ENCODE data around the gene ADAMTSL2. TPM values are rescaled to one million over a fixed set of nuclear protein-coding genes. Genes with fewer than 3 reads are reported as not detected.

The ADAMTSL2 gene
- total RNA-seq, 4 donors from 2014 or later: 11.1 to 38.9 (median 26.9) TPM

DNA sequence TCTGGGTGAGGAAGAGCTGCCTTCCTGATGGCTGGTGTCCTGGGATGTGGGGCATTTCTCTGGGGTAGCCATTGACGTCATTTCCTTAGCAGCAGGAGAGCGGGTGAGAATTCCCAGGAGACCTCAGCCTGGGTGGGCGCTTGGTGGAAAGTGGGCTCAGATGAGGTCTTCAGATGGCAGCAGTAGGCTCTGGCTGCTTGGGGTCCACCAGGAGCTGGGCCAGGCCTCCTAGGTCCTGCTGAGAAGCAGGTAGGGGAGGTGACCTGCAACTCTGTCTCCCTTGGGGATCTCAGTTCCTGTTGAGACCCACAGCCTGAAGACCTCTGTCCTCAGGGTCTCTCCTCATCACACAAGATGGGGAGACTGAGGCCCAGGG is 43.2 kb downstream of the ADAMTSL2 start:
- DNase-seq (ENCODE audit: low spot score in 2 of 2): no peak
- Histone ChIP-seq H3K9me3 (no peaks in the 10 kb centered on the region), H3K27ac (no peak overlapping the region), H3K4me1 (peaks cover 0 to 22% (median 4%) of the 10 kb centered on the region in 4 donors), H3K4me3 (no peak overlapping the region), H3K36me3 (no peaks in the 10 kb centered on the region), H3K27me3 (peaks cover 0 to 50% of the 10 kb centered on the region in 2 donors)
- no peak for TF ChIP-seq EP300 (IDR thresholded peaks at IDR 0.05)
- TF ChIP-seq, protein P1, sequence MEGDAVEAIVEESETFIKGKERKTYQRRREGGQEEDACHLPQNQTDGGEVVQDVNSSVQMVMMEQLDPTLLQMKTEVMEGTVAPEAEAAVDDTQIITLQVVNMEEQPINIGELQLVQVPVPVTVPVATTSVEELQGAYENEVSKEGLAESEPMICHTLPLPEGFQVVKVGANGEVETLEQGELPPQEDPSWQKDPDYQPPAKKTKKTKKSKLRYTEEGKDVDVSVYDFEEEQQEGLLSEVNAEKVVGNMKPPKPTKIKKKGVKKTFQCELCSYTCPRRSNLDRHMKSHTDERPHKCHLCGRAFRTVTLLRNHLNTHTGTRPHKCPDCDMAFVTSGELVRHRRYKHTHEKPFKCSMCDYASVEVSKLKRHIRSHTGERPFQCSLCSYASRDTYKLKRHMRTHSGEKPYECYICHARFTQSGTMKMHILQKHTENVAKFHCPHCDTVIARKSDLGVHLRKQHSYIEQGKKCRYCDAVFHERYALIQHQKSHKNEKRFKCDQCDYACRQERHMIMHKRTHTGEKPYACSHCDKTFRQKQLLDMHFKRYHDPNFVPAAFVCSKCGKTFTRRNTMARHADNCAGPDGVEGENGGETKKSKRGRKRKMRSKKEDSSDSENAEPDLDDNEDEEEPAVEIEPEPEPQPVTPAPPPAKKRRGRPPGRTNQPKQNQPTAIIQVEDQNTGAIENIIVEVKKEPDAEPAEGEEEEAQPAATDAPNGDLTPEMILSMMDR (IDR thresholded peaks at IDR 0.05): no peak
- no peak for TF ChIP-seq POLR2A (IDR thresholded peaks at IDR 0.05)
- WGBS, 2 donors: 79 to 89% methylated on average over 3 of the region's 3 CpGs

DNA sequence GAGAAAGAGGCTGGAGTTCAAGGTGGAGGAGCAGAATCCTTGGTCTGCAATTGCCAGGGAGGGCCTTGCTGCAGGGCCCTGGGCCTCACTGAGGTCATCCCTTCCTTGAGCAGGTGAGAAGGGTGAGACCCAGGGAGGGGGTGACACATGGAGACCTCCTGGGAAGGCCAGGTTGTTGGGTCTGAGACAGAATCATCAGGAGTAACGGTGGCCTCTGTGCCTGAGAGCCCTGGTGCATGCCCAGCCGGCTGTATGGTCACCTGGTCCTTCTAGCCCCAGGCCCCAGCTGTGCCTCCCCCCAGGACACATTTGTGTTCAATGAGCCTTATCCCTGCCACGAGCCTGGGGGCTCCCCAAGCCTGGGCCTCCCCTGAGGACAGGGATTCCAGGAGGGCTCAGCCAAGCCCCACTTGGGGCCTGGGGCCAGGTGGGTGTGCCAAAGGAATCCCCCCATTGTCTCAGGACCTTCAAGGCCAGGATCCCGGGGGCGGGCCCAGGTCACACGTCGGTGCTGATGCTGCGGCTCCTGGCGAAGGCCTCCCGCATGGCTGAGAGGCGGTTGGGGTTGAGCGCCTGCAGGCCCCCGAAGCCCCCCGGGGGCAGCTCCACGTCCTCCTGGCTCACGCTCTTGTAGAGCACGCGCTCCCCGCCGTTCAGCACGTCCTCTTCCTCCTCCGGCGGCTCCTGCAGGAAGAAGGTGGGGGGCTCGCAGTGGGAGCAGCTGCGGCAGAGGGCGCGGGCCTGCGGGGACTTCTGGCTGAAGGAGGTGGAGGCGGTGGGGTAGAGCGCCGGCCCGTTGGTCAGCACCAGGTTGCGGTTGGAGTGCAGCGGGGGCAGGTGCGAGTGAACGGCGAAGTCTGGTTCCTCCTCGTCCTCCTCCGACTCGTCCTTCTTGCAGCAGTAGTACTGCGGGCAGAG is 44.3 kb downstream of the ADAMTSL2 start:
- Histone ChIP-seq H3K9me3 (no peaks in the 10 kb centered on the region), H3K4me3 (no peak overlapping the region), H3K36me3 (no peaks in the 10 kb centered on the region), H3K27me3 (peaks cover 0 to 54% of the 10 kb centered on the region in 2 donors), H3K4me1 (peaks cover 0 to 16% (median 4%) of the 10 kb centered on the region in 4 donors), H3K27ac (no peak overlapping the region)
- TF ChIP-seq EP300 (IDR thresholded peaks at IDR 0.05): no peak
- 52 to 62% methylated on average over 31 to 38 of the region's 41 CpGs for WGBS, 2 donors
- no peak for DNase-seq (ENCODE audit: low spot score in 2 of 2)

DNA sequence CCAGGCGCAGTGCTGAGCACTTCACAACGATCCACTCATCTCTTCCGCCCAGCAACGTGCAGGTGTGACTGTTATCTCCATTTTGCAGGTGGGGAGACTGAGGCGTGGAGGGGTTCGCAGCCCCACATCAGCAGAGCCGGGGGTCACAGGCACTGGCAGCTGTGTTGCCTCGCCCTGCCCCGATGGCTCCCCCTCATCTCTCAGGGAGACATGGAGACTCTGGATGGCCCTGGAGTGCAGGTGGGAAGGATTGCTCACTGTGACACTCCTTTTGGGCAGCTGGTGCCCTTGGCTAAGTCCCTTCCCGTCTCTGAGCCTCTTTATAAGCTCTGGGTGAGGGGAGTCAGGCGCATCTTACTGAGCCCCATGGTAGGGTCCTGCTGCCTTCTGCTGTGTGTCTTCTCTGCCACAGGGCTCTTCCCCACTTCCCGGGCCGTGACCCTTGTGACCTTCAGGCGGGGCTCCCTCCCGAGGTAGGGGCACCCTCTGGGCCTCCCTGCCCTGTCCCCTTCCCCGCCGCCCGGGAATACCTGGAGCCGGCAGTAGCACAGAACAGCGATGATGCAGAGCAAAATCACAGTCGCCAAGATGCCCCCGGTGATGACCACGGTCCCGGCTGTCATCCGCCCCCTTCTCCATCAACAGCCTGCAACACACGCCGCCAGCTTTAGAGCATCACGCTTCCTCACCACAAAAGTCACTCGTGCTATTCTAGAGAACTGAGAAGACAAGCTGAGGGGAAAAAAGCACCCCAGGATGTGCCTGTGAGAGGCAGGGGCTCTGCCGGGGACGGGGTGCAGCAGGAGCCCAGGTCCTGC is 45.3 kb downstream of the ADAMTSL2 start:
- WGBS, 2 donors: 72 to 77% methylated on average over 30 to 31 of the region's 31 CpGs
- Histone ChIP-seq H3K36me3 (no peaks in the 10 kb centered on the region), H3K4me3 (no peak overlapping the region), H3K4me1 (peaks cover 0 to 24% (median 8%) of the 10 kb centered on the region in 4 donors), H3K27me3 (peaks cover 0 to 54% of the 10 kb centered on the region in 2 donors), H3K27ac (no peak overlapping the region), H3K9me3 (no peaks in the 10 kb centered on the region)
- TF ChIP-seq EP300 (IDR thresholded peaks at IDR 0.05): no peak
- TF ChIP-seq, protein P1 (IDR thresholded peaks at IDR 0.05): no peak
- no peak for TF ChIP-seq POLR2A (IDR thresholded peaks at IDR 0.05)
- no peak for DNase-seq (ENCODE audit: low spot score in 2 of 2)

DNA sequence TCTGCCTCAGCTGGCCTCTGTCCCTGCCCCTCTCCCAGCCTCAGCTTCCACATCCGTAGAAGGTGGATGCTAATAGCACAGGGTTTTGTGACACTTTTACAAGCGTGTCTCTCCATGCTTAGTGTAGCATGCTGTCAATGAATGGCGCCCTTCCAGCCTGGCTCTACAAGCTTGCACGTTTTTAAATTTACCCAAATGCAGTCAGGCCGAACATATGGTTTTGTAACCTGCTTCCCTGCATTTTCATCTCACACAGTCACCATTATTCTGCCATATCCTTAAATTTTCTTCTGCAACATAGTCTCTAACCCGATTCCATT is 45.9 kb downstream of the ADAMTSL2 start:
- Histone ChIP-seq H3K27me3 (peaks cover 0 to 60% of the 10 kb centered on the region in 2 donors), H3K4me3 (no peak overlapping the region), H3K4me1 (peaks cover 0 to 29% (median 11%) of the 10 kb centered on the region in 4 donors), H3K36me3 (no peaks in the 10 kb centered on the region), H3K27ac (no peak overlapping the region), H3K9me3 (no peaks in the 10 kb centered on the region)
- TF ChIP-seq EP300 (IDR thresholded peaks at IDR 0.05) (no peak), POLR2A (IDR thresholded peaks at IDR 0.05) (no peak)
- TF ChIP-seq, protein P1 (IDR thresholded peaks at IDR 0.05): no peak
- no peak for DNase-seq (ENCODE audit: low spot score in 2 of 2)
- 53 to 64% methylated on average over 6 of the region's 6 CpGs for WGBS, 2 donors

DNA sequence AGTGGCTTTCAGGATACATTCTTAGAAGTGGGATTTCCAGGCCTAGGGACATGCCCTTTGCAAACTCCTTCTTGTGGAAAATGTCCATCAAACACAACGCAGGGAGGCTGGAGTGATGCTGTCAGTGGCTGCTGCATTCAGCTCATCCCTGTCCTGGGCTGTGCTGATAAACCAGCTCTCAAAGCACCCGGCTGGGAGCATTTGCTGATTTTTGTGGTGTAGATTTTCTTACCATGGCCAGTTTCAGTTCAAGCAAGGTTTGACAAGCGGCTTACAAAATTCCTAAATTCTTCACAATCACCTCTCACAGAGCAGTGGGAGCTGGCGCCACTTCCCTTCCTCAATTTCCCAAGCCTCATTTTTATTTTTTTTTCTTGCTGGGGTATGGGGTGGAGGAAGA is 46.5 kb downstream of the ADAMTSL2 start:
- no peak for TF ChIP-seq POLR2A (IDR thresholded peaks at IDR 0.05)
- TF ChIP-seq EP300 (IDR thresholded peaks at IDR 0.05): no peak
- H3K27ac ChIP-seq: no peak overlapping the region
- H3K36me3 ChIP-seq: no peaks in the 10 kb centered on the region
- H3K4me1 ChIP-seq: peaks cover 0 to 35% (median 14%) of the 10 kb centered on the region in 4 donors
- 64 to 73% methylated on average over 4 of the region's 4 CpGs for WGBS, 2 donors
- no peak for DNase-seq (ENCODE audit: low spot score in 2 of 2)
- H3K27me3 ChIP-seq: peaks cover 0 to 66% of the 10 kb centered on the region in 2 donors
- H3K4me3 ChIP-seq: no peak overlapping the region
- H3K9me3 ChIP-seq: no peaks in the 10 kb centered on the region

Data from tibial nerve (tissue), 4 donors.